BLaER1 (cell line): ENCODE measurements around the gene KCTD20.
"Not testable (repeated sequence)": the region's sequence is repeated elsewhere in the genome, so short reads cannot be mapped to it uniquely, and the experiment has no call there.

ENCODE experiments used
- H3K27ac ChIP-seq: shearing (Covaris generic); formaldehyde crosslinking; 2 replicates; pipeline ENCODE4 v1.8.1; 2022
- H3K27me3 ChIP-seq: shearing (Covaris generic); formaldehyde crosslinking; 2 replicates; pipeline ENCODE4 v1.8.1; 2022
- H3K36me3 ChIP-seq: shearing (Covaris generic); formaldehyde crosslinking; 2 replicates; pipeline ENCODE4 v1.8.1; 2022
- H3K4me1 ChIP-seq: shearing (Covaris generic); formaldehyde crosslinking; 2 replicates; pipeline ENCODE4 v1.8.1; 2022
- H3K4me2 ChIP-seq: shearing (Covaris generic); formaldehyde crosslinking; 2 replicates; pipeline ENCODE4 v1.8.1; 2022
- H3K4me3 ChIP-seq: shearing (Covaris generic); formaldehyde crosslinking; 2 replicates; pipeline ENCODE4 v1.8.1; 2022
- H3K9ac ChIP-seq: shearing (Covaris generic); formaldehyde crosslinking; 2 replicates; pipeline ENCODE4 v1.8.1; 2022
- H3K9me3 ChIP-seq: shearing (Covaris generic); formaldehyde crosslinking; 2 replicates; pipeline ENCODE4 v1.8.1; 2022
- H4K20me1 ChIP-seq: shearing (Covaris generic); formaldehyde crosslinking; 2 replicates; pipeline ENCODE4 v1.8.1; 2022
- Cebpa-rat ChIP-seq: shearing (Covaris generic); IDR thresholded peaks from 2 replicates; pipeline ENCODE4 v1.8.1; 2022

The KCTD20 gene

DNA sequence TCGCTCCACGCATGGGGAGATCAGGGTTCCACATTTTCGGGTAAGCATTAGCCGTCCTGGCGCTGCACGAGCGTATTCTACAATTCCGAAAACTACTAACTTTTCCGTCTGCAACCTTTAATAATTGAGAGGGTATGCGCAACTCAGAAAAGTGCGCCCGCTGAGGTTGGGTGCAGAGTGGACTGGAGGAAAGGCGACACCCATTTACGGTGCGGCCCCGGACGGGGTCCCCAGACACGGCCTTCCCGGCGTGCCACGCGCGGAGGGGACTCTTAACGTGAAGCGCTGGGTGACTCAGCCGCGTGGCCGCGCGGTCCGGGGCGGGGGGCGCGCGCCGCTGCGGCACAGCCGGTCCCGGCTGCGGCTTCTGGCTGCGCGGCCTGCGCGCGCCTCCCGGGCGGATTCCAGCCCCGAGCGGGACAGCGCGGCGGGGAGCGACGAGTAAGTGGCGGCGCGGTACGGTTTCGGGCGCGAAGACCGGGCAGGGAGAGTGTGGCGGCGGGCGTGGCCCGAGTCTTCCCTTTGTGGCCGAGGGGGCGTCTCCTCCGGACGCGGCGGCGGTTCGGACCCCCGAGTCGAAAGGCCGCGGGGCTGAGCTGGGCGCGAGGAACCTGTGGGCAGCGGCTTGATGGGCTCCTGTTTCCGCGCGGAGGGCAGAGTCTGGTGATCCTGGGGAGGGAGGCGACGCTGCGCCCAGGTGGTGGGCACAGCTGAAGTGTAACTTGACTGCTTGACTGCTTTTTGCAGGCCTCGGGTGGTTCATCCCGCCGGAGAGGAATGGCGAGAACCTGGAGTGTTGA lies at the start of gene KCTD20, which contains the start of gene PXT1:
KCTD20 (plus strand) TSS at position 330 of the 800 bp plus-strand sequence. CDS start 27,098 bp downstream, outside the sequence.
PXT1 (minus strand) TSS at position 184 of the 800 bp plus-strand sequence. CDS start 16,772 bp downstream, outside the sequence.
- Histone ChIP-seq H3K4me1 (peaks cover 39% of the 10 kb centered on the region), H3K27ac (peak within 1 kb of the TSS; percentile 94), H3K9ac (peak within 1 kb of the TSS; percentile 88)

DNA sequence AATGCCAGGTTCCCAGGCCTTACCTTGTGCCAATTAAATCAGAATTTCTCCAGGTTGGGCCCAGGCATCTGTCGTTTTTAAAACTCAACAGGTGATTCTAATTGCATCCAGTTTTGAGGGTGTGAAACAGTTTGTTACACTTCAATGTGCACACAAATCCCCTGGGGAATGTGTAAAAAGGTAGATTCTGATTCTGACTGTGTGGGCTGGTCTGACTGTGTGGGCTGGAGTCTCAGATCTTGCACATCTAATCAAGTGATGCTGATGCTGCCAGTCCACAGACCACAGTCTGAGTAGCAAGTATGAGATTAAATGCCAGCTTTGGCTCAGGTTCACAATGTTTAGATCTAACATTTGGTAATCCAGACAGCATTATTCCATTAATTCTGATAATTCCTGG lies 42.8 kb upstream of the KCTD20 start:
- Histone ChIP-seq H3K4me2 (no peak overlapping the region), H4K20me1 (no peaks in the 10 kb centered on the region), H3K4me1 (no peaks in the 10 kb centered on the region), H3K9me3 (no peaks in the 10 kb centered on the region), H3K27ac (no peak overlapping the region), H3K4me3 (no peak overlapping the region), H3K9ac (no peak overlapping the region), H3K36me3 (no peaks in the 10 kb centered on the region), H3K27me3 (no peaks in the 10 kb centered on the region)
- no peak for TF ChIP-seq Cebpa-rat

More for the DNA sequence above, at the start of gene KCTD20, which contains the start of gene PXT1:
- TF ChIP-seq Cebpa-rat = no peak
- peaks cover 39% of the 10 kb centered on the region for H4K20me1 ChIP-seq
- H3K4me2 ChIP-seq = peak within 1 kb of the TSS; percentile 89
- H3K9me3 ChIP-seq = peaks cover 11% of the 10 kb centered on the region
- H3K36me3 ChIP-seq = peaks cover 19% of the 10 kb centered on the region
- H3K27me3 ChIP-seq = no peaks in the 10 kb centered on the region
- peak within 1 kb of the TSS; percentile 80 for H3K4me3 ChIP-seq

DNA sequence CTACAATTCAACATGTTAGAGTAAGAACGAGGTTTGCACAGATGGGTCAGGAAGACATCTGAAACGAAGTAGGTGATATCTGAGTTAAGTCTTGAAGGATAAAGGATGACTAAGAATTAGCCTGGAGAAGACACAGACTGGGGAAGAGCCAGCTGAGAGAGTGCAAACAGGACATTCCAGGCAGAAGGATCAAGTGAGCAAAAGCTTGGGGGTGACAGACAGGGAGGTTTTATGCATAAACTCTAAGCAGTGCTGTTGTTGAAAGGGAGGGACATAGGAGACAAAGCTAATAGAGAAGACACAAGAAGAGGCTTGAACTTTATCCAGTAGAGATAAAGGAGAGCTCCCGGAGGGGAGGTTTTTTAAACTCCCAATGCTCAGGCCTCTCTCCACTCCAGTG lies 40.3 kb upstream of the KCTD20 start:
- no peaks in the 10 kb centered on the region for H4K20me1 ChIP-seq
- no peak overlapping the region for H3K4me3 ChIP-seq
- no peak overlapping the region for H3K27ac ChIP-seq

DNA sequence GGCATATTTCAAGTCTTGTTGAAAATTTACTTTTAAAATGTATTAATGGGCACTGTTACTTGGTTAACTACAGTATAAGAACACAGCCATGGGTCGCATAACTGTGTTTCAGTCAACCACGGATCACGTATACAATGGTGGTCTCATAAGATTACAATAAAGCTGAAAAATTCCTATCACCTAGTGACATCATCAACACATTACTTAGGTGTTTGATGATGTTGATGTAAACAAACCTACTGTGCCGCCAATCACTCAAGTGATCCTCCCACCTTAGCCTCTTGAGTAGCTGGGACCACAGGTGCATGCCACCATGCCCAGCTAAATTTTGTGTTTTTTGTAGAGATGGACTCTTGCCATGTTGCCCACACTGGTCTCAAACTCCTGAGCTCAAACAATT lies 38.6 kb upstream of the KCTD20 start:
- no peak overlapping the region for H3K27ac ChIP-seq
- no peaks in the 10 kb centered on the region for H3K36me3 ChIP-seq
- no peaks in the 10 kb centered on the region for H4K20me1 ChIP-seq
- no peak overlapping the region for H3K4me3 ChIP-seq
- no peaks in the 10 kb centered on the region for H3K27me3 ChIP-seq
- H3K9me3 ChIP-seq = no peaks in the 10 kb centered on the region
- H3K4me2 ChIP-seq = no peak overlapping the region
- no peaks in the 10 kb centered on the region for H3K4me1 ChIP-seq
- H3K9ac ChIP-seq = no peak overlapping the region
- TF ChIP-seq Cebpa-rat = no peak

More for the DNA sequence above, 40.3 kb upstream of the KCTD20 start:
- Histone ChIP-seq H3K27me3 (no peaks in the 10 kb centered on the region), H3K4me1 (no peaks in the 10 kb centered on the region), H3K9me3 (no peaks in the 10 kb centered on the region), H3K4me2 (no peak overlapping the region), H3K36me3 (no peaks in the 10 kb centered on the region), H3K9ac (no peak overlapping the region)
- no peak for TF ChIP-seq Cebpa-rat

DNA sequence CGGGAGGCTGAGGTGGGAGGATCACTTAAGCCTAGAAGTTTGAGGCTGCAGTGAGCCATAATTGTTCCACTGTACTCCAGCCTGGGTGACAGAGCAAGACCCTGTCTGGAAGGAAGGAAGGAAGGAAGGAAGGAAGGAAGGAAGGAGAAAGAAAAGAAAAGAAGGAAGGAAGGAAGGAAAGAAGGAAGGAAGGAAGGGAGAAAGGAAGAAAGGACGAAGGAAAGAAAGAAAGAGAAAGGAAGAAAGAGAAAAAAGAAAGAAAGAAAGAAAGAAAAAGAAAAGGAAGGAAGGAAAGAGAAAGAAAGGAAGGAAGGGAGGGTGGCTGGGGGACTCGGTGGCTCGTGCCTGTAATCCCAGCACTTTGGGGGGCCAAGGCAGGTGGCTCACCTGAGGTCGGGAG lies 33.1 kb upstream of the KCTD20 start:
- not testable (repeated sequence) for H3K9ac ChIP-seq, H3K27me3 ChIP-seq, H3K4me3 ChIP-seq, H3K27ac ChIP-seq, H3K4me1 ChIP-seq, H4K20me1 ChIP-seq, H3K36me3 ChIP-seq, H3K4me2 ChIP-seq
- H3K9me3 ChIP-seq = peaks cover 28% of the 10 kb centered on the region

DNA sequence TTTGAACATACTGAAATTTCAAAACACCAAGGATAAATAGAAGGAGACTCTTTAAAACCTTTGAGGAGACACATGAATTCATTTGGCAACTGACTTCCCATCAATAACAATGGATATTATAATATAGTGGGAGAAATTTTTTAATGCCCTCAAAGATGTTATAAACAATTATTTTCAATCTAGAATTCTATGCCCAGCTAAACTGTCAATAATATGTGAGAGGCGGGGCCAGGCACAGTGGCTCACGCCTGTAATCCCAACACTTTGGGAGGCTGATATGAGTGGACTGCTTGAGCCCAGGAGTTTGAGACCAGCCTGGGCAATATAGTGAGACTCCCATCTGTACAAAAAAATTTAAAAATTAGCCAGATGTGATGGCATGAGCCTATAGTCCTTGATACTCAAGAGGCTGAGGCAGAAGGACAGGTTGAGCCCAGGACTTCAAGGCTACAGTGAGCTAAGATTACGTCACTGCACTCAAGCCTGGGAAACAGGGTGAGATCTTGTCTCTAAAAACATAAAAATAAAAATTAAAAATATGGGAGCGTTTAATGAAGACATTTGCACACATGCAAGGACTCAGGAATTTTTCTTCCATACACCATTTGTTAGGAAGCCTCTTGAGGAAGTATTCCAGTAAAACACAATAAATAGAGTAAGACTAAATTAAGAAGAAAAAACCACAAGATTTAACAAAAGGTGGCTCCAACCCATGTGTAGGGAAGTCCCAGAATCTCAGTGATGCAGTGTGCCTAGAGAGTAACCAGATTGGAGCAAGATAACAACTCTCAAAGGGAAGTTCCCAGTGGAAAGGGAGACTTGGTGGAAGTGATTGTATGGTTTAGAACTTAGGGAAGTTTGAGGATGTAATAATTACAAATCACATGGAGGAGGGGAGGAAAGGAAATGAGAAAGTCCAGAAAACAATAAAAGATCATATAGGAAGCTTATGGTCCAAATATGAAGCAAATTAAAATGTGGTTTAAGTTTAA lies 29.0 kb upstream of the KCTD20 start:
- no peak overlapping the region for H3K4me2 ChIP-seq
- no peaks in the 10 kb centered on the region for H3K4me1 ChIP-seq
- H3K36me3 ChIP-seq = no peaks in the 10 kb centered on the region
- H3K27me3 ChIP-seq = no peaks in the 10 kb centered on the region
- H4K20me1 ChIP-seq = no peaks in the 10 kb centered on the region
- H3K9ac ChIP-seq = no peak overlapping the region
- H3K9me3 ChIP-seq = peaks cover 28% of the 10 kb centered on the region
- no peak for TF ChIP-seq Cebpa-rat
- H3K4me3 ChIP-seq = no peak overlapping the region
- H3K27ac ChIP-seq = no peak overlapping the region

DNA sequence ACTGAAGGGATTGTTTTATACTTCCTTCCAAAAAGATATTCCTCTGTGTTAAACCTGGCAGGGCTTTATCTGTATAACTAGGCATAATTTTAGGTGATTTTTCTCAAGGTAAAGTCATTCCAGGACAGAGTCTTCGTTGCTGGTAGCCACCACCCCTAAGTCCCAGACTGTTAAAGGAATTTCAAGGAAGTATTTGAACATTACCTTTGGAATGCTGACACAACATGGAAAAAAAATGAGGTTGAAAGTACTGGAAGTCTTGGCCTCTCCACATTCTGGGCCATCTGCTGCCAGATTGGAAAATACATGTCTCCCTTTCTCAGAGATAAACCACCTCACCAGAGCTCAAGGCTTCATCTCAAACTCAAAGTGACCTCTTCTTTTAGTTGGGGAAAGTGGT lies 28.3 kb upstream of the KCTD20 start:
- Histone ChIP-seq H3K27ac (no peak overlapping the region), H3K4me1 (no peaks in the 10 kb centered on the region), H3K9ac (no peak overlapping the region), H3K27me3 (no peaks in the 10 kb centered on the region), H4K20me1 (no peaks in the 10 kb centered on the region), H3K36me3 (no peaks in the 10 kb centered on the region), H3K4me3 (no peak overlapping the region), H3K9me3 (peaks cover 28% of the 10 kb centered on the region), H3K4me2 (no peak overlapping the region)
- TF ChIP-seq Cebpa-rat = no peak

DNA sequence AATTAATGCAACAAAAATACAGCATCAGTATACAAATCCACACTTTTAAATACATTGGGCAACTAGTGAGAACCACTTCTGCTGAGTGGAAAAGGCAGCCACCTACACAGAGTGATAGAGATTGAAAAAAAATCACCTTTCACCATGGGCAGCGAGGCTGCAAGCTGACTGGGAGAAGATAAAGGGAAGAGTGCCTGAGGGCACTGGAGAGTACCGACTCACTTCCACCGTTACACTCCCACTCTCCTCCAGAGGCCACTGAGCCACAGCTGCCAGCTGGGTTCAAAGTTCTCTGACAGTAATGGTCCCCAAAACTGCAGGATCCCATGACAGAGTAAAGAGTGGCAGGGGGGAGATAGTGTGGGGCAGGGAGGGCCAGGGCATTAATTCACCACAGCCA lies 24.2 kb upstream of the KCTD20 start:
- H3K9me3 ChIP-seq = peaks cover 7% of the 10 kb centered on the region
- no peaks in the 10 kb centered on the region for H3K36me3 ChIP-seq
- no peak for TF ChIP-seq Cebpa-rat
- no peak overlapping the region for H3K4me3 ChIP-seq
- no peak overlapping the region for H3K9ac ChIP-seq
- H3K4me2 ChIP-seq = no peak overlapping the region
- no peaks in the 10 kb centered on the region for H3K27me3 ChIP-seq
- H4K20me1 ChIP-seq = no peaks in the 10 kb centered on the region
- H3K4me1 ChIP-seq = peaks cover 9% of the 10 kb centered on the region
- no peak overlapping the region for H3K27ac ChIP-seq

DNA sequence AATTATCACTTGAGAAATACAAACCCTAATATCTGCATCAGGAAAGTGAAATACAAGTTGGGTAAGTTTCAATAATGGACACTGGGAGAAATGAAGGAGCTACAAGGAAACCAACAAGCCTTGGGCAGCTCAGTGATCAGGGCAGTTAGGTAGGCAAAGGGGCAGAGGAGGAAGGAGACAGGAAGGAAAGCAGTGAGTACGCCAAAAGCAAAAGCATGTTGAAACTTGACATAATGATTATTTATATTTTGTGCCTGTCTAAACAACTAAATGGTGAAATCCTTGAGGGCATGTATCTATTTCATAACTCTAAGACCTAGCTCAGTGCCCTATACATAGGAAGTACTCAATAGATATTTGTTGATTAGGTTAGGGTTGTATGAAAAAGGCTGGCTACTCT lies 23.5 kb upstream of the KCTD20 start:
- H3K4me3 ChIP-seq = no peak overlapping the region
- H4K20me1 ChIP-seq = no peaks in the 10 kb centered on the region
- no peaks in the 10 kb centered on the region for H3K36me3 ChIP-seq
- H3K27ac ChIP-seq = no peak overlapping the region
- no peak overlapping the region for H3K9ac ChIP-seq
- H3K9me3 ChIP-seq = no peaks in the 10 kb centered on the region; the same call in 1 of the 2 replicates
- no peak overlapping the region for H3K4me2 ChIP-seq
- no peaks in the 10 kb centered on the region for H3K27me3 ChIP-seq
- peaks cover 9% of the 10 kb centered on the region for H3K4me1 ChIP-seq
- TF ChIP-seq Cebpa-rat = no peak

DNA sequence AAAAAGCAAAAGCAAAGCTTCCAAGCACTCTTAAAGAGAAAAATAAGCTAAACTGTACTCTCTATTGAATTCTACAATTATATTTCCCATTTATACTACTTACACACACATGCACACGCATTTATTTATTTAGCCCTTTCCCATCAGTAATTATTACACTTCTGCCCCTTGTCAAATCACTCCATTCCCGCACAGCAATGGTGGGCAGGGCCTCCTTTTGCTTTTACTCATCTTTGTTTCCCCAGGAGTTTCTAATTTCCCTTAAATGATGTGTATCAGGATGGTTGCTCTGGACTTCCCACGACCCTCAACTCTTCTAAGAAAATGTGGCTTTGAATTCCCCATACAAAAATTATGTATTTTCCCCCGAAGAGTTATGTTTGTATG lies 20.1 kb upstream of the KCTD20 start:
- Histone ChIP-seq H4K20me1 (no peaks in the 10 kb centered on the region), H3K27me3 (no peaks in the 10 kb centered on the region), H3K4me3 (peak overlapping the region; percentile 66), H3K4me2 (peak overlapping the region; percentile 80), H3K4me1 (peaks cover 9% of the 10 kb centered on the region), H3K36me3 (no peaks in the 10 kb centered on the region), H3K27ac (peak overlapping the region; percentile 61), H3K9ac (peak overlapping the region; percentile 75), H3K9me3 (no peaks in the 10 kb centered on the region)
- no peak for TF ChIP-seq Cebpa-rat
